Neural crest cell (in vitro differentiated cells): ENCODE measurements around the gene GSTP1. TPM values are rescaled to one million over a fixed set of nuclear protein-coding genes. Genes with fewer than 3 reads are reported as not detected.

ENCODE experiments used
- DNase-seq: peaks from one replicate; pipeline ENCODE4 v3.0.0; 2021; ENCODE audit warnings: low read depth, mixed read lengths, low spot score
- H3K27ac Mint-ChIP-seq: one replicate; pipeline ENCODE4 v1.8.0; 2021; ENCODE audit warnings: mild to moderate bottlenecking, mixed read lengths; ENCODE audit not compliant: unreplicated experiment
- H3K27me3 Mint-ChIP-seq: 2 replicates; pipeline ENCODE4 v1.8.0; 2021; ENCODE audit warnings: low read depth, mild to moderate bottlenecking, mixed read lengths
- H3K36me3 Mint-ChIP-seq: 2 replicates; pipeline ENCODE4 v1.8.0; 2021; ENCODE audit warnings: low read depth, mild to moderate bottlenecking, mixed read lengths
- H3K4me1 Mint-ChIP-seq: 2 replicates; pipeline ENCODE4 v1.8.0; 2021; ENCODE audit warnings: mixed read lengths
- H3K4me3 Mint-ChIP-seq: one replicate; pipeline ENCODE4 v1.8.0; 2021; ENCODE audit warnings: mild to moderate bottlenecking, mixed read lengths
- H3K9me3 Mint-ChIP-seq: 2 replicates; pipeline ENCODE4 v1.8.0; 2021; ENCODE audit warnings: mixed read lengths
- total RNA-seq: library from RNA; stranded (reverse); gene quantifications from 2 replicates; pipeline ENCODE4 v1.2.1, GENCODE V29; 2021
- TF ChIP-seq, protein P1 (sequence below): fragments of 200-600 bp; sonication (generic); conservative IDR thresholded peaks from 2 replicates; pipeline ENCODE4 v1.5.0; 2021; ENCODE audit warnings: antibody characterized with exemption, mild to moderate bottlenecking

Gene GSTP1
- total RNA-seq, 1 donor from 2014 or later: 780 TPM

DNA sequence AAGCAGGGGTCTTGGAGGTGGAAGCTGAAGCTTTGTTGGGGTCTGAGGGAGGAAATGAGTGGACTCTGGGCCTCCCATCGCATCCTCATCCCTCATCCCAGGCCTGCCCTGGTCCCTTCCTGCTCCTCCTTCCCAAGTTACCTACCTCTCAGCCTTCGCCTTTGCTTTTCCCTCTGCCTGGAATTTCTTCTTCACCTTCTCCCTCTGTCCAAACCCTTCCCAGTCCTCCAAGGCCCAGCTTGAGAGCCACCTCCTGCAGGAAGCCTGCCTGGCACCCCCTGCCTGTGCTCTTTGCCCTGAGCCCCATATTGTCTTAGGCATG is 48.2 kb downstream of the GSTP1 start:
- no peaks in the 10 kb centered on the region for H3K27me3 Mint-ChIP-seq
- peaks cover under 1% of the 10 kb centered on the region for H3K36me3 Mint-ChIP-seq
- no peaks in the 10 kb centered on the region for H3K9me3 Mint-ChIP-seq
- peaks cover 17% of the 10 kb centered on the region for H3K4me1 Mint-ChIP-seq
- peak overlapping the region; percentile 85 for H3K4me3 Mint-ChIP-seq
- no peak overlapping the region for H3K27ac Mint-ChIP-seq
- TF ChIP-seq, protein P1, sequence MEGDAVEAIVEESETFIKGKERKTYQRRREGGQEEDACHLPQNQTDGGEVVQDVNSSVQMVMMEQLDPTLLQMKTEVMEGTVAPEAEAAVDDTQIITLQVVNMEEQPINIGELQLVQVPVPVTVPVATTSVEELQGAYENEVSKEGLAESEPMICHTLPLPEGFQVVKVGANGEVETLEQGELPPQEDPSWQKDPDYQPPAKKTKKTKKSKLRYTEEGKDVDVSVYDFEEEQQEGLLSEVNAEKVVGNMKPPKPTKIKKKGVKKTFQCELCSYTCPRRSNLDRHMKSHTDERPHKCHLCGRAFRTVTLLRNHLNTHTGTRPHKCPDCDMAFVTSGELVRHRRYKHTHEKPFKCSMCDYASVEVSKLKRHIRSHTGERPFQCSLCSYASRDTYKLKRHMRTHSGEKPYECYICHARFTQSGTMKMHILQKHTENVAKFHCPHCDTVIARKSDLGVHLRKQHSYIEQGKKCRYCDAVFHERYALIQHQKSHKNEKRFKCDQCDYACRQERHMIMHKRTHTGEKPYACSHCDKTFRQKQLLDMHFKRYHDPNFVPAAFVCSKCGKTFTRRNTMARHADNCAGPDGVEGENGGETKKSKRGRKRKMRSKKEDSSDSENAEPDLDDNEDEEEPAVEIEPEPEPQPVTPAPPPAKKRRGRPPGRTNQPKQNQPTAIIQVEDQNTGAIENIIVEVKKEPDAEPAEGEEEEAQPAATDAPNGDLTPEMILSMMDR: no peak
- no peak for DNase-seq

DNA sequence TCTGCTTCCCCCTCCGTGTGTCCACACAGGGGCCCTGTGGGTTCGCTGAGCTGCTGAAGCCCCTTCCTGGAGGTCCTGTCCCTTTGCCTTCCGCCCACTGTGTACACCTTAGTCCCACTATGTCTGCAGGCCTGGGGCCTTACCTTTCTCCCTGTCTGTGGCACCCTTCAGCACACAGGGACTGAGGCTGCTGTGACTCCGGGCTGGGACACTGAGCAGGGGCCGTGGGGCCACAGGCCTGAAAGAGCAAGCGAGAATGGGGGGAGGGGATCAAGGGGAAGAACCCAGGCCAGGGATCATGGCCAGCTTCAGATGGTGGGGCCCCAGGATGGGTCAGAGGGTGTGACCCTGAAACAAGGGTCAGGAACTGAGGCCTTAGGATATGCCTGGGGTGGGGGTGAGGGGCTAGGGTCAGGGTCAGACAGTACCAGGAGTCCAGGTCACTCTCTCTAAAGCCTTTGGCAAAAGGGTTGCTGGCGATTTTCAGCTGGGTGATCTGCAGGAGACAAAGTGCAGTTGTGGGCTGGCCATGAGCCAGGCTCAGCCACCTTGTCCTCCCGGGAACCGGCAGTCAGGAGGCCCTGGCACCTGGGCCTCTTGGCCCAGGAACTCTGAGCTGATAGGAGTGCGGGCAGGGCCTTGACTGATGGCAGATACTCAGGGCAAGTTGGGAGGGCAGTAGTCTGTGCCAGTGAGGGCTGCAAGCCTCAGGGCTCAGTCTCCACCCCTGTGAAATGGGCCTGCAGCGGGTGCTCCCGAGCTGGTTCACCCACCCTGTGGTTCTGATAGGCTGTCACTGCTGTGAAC is 48.8 kb downstream of the GSTP1 start:
- H3K4me1 Mint-ChIP-seq: peaks cover 16% of the 10 kb centered on the region
- H3K9me3 Mint-ChIP-seq: no peaks in the 10 kb centered on the region
- no peaks in the 10 kb centered on the region for H3K36me3 Mint-ChIP-seq
- TF ChIP-seq, protein P1: no peak
- H3K27me3 Mint-ChIP-seq: no peaks in the 10 kb centered on the region
- peak overlapping the region; percentile 83 for H3K27ac Mint-ChIP-seq
- peak overlapping the region; percentile 85 for H3K4me3 Mint-ChIP-seq
- no peak for DNase-seq

DNA sequence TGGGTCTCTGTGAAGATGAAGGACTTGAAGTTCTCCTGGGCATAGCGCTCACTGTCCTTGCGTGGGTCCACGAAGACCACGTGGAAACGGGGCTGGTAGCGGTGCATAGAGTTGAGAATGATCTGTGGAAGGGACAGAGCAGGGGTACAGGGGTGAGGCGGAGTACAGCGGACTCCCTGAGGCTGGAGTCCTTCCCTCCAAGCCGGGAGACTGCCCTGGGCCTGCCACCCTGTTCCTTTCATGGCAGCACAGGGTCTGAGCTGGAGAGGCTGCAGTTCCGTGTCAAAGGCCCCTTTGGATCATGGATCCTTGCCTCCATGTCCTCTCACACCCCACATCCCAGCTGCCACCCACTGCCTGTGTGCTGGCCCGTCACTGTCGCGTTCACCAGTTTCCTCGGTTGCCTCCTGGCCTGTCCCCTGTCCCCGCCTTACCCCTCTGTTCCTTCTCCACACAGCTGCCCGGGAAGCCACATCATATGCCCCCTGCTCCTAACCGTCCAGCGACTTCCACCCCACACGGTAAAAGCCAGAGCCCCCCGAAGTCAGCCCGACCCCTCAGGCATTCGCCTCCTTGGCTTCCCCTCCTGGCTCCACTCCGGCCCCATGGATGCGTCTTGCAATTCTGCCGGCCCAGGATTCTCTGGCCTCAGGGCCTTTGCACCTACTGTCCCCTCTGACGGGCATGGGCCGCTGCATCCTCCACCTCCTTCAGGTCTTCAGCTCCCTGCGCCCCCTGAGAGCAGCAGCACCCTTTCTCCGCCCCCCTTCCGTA is 49.6 kb downstream of the GSTP1 start:
- H3K9me3 Mint-ChIP-seq: no peaks in the 10 kb centered on the region
- no peaks in the 10 kb centered on the region for H3K27me3 Mint-ChIP-seq
- H3K4me1 Mint-ChIP-seq: peaks cover 16% of the 10 kb centered on the region
- TF ChIP-seq, protein P1: no peak
- DNase-seq: no peak
- peak overlapping the region; percentile 62 for H3K4me3 Mint-ChIP-seq
- no peaks in the 10 kb centered on the region for H3K36me3 Mint-ChIP-seq
- H3K27ac Mint-ChIP-seq: no peak overlapping the region

DNA sequence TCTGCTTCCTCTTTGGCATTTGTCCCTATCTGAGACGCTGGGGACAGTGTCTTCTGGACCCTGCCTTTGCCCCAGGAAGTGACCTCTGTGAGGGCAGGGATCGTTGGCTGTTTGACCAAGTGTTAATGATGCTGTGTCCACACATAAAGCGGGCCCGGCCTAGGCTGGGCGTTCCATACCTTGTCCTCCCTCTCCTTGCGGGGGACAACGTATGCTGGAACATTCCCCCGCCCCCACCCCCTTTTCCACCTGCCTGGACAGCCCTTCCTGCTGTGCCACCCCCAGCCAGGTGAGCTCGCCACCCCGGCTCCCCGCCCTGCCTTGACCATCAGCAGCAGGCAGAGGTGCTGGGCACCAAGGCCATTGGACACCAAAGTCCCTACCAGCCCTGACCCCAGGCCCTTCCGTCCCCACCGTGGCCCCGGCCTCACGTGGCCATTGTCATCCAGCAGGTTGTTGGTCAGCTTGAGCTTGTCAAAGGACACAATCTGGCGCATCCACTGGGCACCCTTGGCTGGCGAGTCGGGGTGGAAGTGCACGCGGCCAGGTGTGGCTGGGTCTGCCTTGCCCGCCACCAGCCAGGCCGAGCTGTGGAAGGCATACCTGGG is 50.2 kb downstream of the GSTP1 start:
- DNase-seq: no peak
- no peaks in the 10 kb centered on the region for H3K9me3 Mint-ChIP-seq
- no peaks in the 10 kb centered on the region for H3K27me3 Mint-ChIP-seq
- TF ChIP-seq, protein P1: no peak
- H3K4me3 Mint-ChIP-seq: peak overlapping the region; percentile 56
- H3K36me3 Mint-ChIP-seq: no peaks in the 10 kb centered on the region
- peaks cover 16% of the 10 kb centered on the region for H3K4me1 Mint-ChIP-seq
- H3K27ac Mint-ChIP-seq: no peak overlapping the region

DNA sequence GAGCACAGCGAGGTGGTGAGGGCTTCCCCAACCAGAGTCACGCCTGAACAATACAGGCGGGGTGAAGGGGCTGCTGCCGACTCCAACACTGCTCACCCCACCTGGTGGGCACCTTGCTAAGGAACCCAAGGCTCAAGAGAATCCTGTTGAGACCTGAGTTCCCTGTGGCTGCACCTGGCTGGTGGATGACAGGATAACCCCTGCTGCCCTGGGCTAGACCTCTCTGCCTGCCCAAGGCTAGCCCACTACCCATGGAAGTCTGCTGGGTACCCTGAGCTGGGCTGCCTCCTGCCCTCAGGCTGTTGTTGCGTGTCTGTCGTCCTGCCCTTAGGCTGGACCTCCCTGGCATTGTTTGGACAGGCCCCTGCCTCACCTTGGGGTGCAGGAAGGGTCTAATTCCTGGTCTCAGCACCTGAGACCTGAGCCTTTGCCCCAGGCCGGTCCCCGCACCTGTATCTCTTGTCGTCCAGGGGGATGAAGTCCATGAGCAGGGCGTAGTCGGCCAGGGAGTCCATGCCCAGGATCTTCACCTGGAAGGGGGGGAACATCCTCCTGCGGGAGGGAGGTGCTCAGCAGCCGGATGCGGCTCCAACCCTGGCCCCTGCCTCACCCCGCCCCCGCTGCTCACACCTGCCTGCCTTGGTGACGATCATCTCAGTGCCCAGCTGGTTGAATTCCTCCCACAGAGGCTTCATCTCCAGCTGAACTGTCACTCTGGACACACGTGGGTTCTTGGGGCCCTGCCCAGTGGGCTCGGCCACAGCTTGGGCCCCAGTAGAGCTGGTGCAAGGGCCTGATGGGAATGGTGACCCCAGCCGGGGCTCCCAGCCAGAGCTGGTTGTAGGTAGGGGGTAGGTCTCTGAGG is 51.0 kb downstream of the GSTP1 start:
- H3K4me1 Mint-ChIP-seq: peaks cover 16% of the 10 kb centered on the region
- no peak for DNase-seq
- H3K9me3 Mint-ChIP-seq: no peaks in the 10 kb centered on the region
- H3K4me3 Mint-ChIP-seq: no peak overlapping the region
- H3K36me3 Mint-ChIP-seq: no peaks in the 10 kb centered on the region
- no peak overlapping the region for H3K27ac Mint-ChIP-seq
- TF ChIP-seq, protein P1: no peak
- H3K27me3 Mint-ChIP-seq: no peaks in the 10 kb centered on the region
